VCaP (cell line): ENCODE data around the gene CYP26B1.

Experiments used
- H3K27ac ChIP-seq: fragments of 450-650 bp; 2 replicates; pipeline ENCODE4 v1.5.1; 2017
- TF ChIP-seq, protein P1 (sequence below): fragments of 450-650 bp; conservative IDR thresholded peaks from 2 replicates; pipeline ENCODE4 v1.5.1; 2017; ENCODE audit warnings: mild to moderate bottlenecking, moderate library complexity

Gene CYP26B1

GRCh38 chr2:72126186-72127100, 21.2 kb downstream of the CYP26B1 start:
- H3K27ac ChIP-seq = no peak overlapping the region
- TF ChIP-seq, protein P1, sequence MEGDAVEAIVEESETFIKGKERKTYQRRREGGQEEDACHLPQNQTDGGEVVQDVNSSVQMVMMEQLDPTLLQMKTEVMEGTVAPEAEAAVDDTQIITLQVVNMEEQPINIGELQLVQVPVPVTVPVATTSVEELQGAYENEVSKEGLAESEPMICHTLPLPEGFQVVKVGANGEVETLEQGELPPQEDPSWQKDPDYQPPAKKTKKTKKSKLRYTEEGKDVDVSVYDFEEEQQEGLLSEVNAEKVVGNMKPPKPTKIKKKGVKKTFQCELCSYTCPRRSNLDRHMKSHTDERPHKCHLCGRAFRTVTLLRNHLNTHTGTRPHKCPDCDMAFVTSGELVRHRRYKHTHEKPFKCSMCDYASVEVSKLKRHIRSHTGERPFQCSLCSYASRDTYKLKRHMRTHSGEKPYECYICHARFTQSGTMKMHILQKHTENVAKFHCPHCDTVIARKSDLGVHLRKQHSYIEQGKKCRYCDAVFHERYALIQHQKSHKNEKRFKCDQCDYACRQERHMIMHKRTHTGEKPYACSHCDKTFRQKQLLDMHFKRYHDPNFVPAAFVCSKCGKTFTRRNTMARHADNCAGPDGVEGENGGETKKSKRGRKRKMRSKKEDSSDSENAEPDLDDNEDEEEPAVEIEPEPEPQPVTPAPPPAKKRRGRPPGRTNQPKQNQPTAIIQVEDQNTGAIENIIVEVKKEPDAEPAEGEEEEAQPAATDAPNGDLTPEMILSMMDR = no peak

- TF ChIP-seq, protein P1 = no peak
- no peak overlapping the region for H3K27ac ChIP-seq
These were observed 23.3 kb downstream of the CYP26B1 start for GRCh38 chr2:72124376-72124775.

DNA sequence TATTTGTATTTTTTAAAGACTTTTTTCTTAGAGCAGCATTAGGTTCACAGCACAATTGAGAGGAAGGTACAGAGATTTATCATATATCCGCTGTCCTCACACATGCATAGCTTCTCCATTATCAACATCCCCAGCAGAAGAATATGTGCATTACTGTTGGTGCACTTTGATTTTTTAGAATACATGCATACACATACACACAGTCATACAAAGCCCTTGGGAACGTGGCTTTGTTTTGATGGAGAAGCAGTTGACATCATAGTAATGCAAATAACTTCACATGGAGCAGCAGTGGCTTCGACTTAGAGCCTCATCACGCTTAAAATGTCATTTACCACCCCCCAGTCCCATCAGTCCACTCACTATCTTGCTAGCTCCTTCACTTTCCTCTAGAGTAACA, 26.5 kb downstream of the CYP26B1 start:
- TF ChIP-seq, protein P1 = no peak
- no peak overlapping the region for H3K27ac ChIP-seq

- TF ChIP-seq, protein P1 = no peak
- H3K27ac ChIP-seq = no peak overlapping the region
These were observed 28.7 kb downstream of the CYP26B1 start for GRCh38 chr2:72118951-72119350.

DNA sequence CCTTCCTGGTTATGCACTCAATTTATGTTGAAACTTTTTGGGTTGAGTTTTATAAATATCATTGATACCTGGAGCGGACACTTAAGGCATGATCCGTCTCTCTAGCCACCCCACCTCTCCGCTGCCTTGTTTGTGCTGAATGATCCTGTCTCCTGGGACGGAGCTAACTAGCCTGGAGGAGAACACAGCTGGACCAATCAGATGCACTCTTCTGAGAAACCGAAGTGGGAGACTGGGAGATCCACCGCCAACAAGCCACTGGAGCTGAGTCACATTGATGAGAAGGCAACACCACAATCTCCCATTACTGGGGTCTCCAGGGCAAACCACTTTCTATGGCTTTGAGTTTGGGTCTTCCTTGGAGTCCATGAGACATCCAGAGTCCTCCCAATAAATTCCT, 29.3 kb downstream of the CYP26B1 start:
- TF ChIP-seq, protein P1 = no peak
- H3K27ac ChIP-seq = no peak overlapping the region

DNA sequence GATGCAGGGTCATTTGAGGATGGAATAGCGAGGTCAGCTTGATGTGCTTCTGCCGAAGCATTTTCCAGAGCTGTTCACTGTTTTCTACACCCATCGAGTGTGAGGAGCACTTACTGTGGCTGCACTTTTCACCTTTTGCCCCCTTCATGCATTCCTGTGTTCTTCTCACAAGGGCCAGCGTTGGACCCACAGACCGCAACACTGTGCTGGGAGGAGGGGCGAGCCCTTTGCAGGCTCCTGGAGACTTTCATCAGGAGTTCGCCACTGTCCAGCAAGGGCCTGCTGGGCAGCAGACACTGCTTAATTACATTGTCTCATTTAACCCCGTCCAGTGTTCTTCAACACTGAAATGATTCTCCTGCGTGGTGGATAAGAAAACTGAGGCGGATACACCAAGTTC, 29.9 kb downstream of the CYP26B1 start:
- TF ChIP-seq, protein P1 = no peak
- no peak overlapping the region for H3K27ac ChIP-seq

DNA sequence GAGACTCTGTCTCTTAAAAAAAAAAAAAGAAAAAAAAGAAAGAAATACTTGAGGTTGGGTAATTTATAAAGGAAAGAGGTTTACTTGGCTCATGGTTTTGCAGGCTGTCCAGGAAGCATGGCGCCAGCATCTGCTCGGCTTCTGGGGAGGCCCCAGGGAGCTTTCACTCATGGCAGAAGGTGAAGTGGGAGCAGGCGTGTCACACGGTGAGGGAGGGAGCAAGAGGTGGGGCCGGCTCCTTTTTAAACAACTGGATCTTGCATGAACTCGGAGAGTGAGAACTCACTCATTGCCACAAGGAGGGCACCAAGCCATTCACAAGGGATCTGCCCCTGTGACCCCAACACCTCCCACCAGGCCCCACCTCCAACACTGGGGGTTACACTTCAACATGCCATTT, 30.6 kb downstream of the CYP26B1 start:
- no peak overlapping the region for H3K27ac ChIP-seq
- TF ChIP-seq, protein P1 = no peak
